HG03064 (cell line): Measurements from ENCODE around the gene OR4D6.
"Not testable (repeated sequence)": the region's sequence is repeated elsewhere in the genome, so short reads cannot be mapped to it uniquely, and the experiment has no call there.

Experiments
- ATAC-seq: cut with Tn5 transposase; IDR thresholded peaks from one replicate; pipeline ENCODE4 v1.9.1; 2021; ENCODE audit warnings: low read depth; ENCODE audit not compliant: unreplicated experiment

OR4D6 gene

DNA sequence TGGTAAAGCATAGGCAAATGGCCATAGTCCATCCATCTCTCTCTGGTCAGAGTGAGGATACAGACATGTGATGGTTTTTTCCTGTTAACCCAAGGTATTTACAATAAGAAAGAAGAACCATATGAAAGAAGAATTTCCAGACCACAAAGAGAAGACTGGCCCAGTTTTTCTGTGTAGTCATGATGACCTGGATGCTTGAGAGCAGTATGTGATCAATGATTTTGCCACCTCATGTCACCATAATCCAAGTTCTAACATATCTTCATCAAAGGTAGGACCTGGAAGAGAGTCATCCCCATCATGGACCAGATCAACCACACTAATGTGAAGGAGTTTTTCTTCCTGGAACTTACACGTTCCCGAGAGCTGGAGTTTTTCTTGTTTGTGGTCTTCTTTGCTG is at the start of gene OR4D6:
OR4D6 (plus strand) TSS at position 301 of the 400 bp plus-strand sequence; CDS start at position 301, 0 bp downstream.
- ATAC-seq = no peak

DNA sequence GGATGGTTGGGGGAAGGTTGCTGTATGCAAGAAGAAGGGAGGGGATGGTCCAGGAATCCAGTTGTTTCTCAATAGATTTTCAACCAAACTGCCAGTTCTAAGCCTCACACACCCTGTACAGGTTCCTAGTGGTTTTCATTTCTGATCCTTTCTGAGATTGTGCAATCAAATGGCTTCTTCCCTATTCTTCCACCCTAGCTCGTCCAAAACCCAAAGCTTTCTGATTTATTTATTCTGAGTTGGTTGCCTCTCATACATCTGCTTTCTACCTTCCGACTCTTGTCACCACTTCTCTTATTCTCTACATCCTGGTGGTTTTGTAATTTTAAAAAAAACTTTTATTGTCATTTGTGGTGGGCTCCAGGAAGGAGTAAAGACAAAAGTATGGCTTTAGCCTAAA is 43.1 kb upstream of the OR4D6 start:
- ATAC-seq = no peak

DNA sequence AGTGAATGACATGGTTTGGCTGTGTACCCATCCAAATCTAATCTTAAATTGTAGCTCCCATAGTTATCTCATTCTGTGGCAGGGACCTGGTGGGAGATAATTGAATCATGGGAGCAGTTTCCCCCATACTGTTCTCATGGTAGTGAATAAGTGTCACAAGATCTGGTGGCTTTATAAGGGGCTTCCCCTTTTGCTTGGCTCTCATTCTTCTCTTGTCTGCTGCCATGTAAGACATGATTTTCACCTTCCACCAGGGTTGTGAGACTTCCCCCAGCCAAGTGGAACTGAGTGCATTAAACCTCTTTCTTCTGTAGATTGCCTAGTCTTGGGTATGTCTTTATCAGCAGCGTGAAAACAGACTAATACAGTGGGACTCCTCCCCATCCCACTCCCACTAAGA is 41.6 kb upstream of the OR4D6 start:
- ATAC-seq = no peak

DNA sequence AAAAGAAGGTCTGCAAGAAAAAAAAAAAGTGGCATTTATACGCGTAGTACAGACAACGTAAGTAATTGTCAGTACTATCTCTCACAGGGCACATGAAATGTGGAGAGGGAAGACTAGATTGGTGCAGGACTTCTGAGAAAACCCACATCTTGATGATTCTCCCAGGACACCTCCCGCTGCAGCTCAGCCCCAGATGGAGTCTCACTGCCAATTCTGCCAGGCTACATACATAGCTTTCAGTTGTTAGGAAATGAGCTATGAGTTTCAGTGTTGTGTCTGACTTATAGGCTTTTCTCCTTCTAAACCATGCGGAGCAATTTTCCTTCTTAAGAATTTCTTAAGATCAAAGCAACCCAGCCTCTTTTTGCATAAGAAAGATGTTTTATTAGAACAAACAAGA is 40.1 kb upstream of the OR4D6 start:
- ATAC-seq = no peak

DNA sequence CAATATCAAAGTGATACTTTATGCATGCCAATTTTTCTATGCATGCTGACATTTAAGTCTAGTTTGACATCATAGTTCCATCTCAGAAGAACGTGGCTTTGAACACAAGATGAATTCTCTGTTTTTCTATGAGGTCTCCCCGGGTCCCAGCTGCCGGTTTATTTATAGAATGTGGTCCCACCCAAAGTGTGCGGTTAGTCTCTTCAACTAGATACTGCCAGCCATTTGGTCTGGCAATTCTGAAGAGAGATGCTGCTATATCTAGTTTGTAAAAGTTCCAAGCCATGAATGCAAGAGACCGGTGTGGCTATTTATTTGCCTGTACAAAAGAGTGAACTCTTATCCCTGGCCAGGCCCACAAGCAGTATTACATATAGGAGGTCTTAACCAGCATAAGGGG is 39.7 kb upstream of the OR4D6 start:
- no peak for ATAC-seq

DNA sequence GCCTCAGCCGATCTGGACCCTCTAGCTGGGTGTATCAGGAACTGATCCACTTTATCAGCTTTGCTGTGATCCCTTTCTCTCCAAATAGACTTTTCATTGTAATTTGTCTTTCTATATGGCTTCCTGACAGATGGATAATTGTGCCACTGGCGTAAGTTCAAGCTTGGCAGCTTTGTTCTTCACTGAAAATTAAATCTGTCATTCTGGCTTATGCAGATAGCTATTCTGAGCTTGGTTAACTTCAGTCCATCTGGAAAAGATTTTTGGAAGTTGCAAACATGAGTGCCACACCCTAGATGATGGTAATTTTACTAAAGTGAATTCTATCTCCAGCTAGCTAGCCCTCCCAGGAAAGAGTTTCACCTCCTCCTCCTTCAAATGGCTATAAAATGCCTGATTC is 38.6 kb upstream of the OR4D6 start:
- no peak for ATAC-seq

DNA sequence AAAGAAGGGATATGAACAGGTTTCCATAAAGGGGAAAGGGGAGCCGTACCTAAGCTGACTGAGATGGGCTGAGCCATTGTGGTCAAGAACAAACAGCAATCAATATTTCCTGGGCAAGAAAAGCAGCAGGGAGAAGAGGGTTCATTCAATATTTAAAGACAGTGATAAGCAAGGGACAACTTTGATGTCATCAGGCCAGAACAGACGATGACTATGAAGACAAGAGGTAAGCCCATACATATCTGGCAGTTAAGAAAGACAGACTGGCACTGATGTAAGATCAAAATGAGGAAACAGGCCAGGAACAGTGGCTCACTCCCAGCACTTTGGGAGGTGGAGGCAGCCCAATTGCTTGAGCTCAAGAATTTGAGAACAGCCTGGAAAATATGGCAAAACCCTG is 32.9 kb upstream of the OR4D6 start:
- ATAC-seq = no peak

DNA sequence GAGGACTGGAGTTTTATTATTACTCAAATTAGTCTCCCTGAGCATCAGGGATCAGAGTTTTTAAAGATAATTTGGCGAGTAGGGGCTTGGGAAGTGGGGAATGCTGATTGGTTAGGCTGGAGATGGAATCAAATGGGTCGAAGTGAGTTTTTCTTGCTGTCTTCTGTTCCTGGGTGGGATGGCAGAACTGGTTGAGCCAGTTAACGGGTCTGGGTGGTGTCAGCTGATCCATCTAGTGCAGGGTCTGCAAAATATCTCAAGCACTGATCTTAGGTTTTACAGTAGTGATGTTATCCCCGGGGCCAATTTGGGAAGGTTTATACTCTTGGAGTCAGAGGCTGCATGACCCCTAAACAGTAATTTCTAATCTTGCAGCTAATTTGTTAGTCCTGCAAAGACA is 31.6 kb upstream of the OR4D6 start:
- ATAC-seq = no peak

DNA sequence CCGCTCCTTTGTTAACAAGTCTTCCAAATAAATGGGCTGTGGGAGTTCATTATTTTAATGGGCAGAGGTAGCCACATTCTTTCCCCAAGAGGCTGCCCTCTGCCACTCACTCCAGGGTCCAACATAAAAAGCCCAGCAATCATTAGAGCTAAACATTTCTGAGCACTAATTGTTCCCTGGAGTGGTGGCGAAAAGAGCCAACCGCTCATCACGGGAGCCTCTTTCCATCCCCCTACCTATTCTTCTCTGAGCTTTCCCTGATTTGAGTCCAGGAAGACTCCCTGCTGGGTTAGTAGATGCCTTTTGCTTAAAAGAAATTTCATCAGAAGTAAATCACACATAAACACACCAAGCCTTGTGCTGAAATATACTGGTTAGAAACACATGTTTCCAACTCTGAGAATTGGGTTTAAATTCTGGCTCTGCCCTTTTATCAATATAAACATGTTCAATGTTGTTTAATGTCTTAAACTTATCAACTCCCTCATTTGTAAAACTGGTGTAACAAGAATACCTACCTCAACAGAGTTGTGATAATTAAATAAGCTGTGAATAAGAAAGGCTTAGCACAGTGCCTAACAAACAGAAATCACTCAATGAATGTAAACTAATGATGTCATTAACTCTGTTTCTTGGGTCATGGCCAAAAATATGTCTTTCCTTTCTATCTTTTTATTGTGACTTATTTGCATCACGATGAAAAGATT is 30.2 kb upstream of the OR4D6 start, which contains the start of gene OR5A2:
OR5A2 (minus strand) TSS at position 53 of the 707 bp plus-strand sequence. CDS start 3,460 bp downstream, outside the sequence.
- ATAC-seq = no peak

DNA sequence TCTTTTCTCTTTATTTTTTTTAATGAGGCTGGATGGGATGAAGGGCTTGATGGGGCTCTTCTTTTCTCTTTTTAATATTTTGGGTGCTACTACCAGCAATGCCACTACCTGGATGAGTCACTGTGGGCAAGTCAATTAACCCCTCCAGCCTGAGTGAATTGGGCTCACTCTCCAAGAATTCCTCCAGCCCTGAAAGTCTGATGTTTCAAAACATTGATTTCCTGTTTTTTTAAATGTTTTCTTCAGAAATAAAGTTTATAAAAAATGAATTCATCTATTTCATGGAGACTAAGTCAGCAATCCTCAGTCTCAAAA is 29.7 kb upstream of the OR4D6 start:
- no peak for ATAC-seq

DNA sequence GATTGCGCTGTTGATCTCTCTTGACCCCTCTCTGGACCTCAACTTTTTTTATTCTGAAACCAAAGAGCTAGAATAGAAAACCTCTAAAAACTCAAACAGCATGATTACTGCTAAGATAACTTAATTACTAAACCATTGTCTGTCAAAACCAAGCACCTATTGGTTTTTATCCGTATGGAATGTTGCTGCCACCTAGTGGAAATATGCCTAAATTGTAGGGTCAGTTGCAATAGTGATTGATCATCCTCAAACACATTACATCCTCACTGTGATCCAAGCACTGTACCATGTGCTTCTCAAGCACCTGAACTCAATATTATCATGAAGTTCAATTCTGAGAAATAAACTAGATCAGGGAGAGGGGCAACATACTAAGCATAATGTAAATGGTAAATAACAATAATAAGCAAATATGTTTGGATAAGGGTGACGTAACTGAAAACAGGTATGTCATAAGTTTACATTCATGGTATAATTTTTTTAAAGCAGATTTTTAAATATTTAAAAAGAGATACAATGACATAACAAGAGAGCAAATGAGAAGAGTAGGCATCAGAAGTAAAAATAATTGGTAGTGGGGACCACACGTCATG is 26.7 kb upstream of the OR4D6 start:
- ATAC-seq = no peak

DNA sequence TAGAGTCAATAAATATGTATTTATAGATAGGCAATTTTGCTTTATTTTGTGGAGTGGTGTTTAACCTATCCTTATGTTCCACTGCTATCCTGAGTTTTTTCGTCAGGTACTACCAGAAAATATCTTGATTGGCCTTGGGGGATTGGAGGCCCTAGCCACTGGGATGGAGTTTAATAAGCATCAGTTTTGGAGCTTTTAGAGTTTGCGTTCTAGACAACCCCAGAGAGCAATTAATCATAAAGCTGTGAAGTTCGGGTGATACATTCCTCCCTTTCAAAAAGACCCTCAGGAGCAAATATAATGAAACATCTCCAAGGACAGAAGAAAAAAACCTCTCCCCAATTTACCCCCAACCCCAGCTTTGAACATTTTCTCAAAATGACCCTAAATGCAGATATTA is 20.6 kb upstream of the OR4D6 start, which contains the start of gene OR5A1:
OR5A1 (plus strand) TSS at position 301 of the 400 bp plus-strand sequence. CDS start 6,700 bp downstream, outside the sequence.
- ATAC-seq = no peak

DNA sequence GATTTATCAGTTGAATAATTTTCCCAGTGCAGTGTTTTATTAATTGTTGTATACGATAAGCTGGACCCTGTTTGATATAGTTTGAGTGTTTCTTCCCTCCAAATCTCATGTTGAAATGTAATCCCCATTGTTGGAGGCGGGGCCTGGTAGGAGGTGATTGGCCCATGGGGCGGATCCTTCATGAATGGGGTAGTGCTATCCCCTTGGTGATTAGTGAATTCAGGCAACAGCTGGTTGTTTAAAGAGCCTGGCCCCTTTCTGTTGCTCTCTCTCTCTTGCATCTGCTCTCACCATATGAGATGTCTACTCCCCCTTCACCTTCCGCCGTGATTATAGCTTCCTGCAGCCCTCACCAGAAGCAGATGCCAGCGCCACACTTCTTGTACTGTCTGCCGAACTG is 19.0 kb upstream of the OR4D6 start:
- no peak for ATAC-seq

DNA sequence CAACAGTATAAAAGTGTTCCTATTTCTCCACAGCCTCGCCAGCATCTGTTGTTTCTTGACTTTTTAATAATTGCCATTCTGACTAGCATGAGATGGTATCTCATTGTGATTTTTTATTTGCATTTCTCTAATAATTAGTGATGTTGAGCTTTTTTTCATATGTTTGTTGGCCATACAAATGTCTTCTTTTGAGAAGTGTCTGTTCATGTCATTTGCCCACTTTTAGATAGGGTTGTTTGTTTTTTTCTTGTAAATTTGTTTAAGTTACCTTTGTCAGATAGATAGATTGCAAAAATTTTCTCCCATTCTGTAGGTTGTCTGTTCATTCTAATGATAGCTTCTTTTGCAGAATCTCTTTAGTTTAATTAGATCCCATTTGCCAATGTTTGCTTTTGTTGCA is 11.1 kb upstream of the OR4D6 start:
- not testable (repeated sequence) for ATAC-seq

DNA sequence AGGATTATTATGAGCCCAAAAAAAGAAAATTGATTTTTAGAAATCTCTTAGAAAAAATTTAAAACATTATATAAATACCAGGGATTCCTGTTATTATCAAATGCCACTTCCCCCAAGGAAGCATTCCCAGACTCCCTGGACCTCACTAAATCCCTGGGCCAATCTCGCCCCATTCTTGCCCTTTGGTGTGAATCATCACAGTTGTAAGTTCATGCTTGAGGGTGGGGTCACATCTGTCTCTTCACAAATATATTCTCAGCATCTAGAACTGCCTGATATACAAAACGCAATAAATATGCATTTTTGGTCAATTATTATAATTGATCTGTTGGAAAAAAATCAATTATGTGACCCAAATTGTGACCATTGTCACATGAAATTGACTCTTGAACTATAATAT is 8.3 kb upstream of the OR4D6 start:
- no peak for ATAC-seq

DNA sequence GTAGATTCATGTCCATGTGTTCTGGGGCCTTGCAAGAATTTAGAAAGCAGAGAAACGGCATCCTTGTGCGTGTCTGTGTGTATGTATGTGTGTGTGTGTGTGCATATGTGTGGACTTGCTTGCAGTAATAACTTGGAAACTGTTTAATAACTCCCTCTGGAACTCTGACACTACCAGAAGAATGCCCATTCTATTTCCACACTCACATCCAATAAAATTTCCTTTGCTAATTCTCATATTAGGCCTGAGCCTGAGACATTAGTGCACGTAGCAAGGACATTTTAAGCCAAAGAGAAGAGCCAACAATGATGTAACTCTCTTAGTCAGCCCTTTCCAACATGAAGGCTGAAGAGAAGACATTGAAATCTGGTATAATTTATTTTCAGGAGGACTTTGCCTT is 3.2 kb downstream of the OR4D6 start:
- no peak for ATAC-seq

DNA sequence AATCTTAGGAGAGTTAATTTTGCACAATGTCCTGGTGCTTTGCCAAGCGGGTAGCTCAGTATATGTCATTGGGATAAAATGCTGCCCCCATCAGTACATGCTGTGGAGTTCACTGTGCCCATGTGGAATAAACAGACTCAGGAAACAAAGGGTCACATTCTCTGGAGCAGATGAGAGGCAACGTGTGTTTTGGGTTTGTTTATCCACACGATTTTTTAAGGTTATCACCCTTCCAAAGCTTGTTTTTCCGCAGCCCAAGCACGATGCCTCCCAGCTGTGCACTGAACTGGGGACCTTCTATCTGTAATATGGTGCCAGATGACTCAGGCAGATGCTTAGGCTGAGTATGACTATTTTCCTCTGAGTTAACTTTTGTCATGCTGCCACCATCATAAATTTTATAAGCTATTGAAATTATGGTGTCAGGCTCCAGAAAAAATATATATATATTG is 6.5 kb downstream of the OR4D6 start:
- ATAC-seq = no peak

DNA sequence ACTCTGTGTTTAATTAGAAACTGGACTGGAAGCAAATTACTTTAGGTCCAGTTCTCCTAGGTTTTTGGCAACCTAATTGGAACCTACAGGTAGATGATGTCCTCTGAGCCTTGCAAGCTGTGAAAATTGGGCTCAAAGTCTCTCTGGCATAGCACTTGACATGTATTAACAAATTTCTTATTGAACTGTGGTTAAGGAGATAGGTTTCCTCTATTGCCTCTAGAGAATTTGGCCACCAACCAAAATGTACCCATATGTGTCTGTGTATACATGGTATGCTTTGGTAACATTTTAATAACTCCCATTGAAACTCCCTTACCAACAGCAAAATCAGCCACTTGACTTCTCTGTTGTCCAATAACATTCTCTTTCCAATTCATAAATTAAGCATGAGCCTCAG is 16.3 kb downstream of the OR4D6 start, which contains the start of gene OR4D10:
OR4D10 (plus strand) TSS at position 301 of the 400 bp plus-strand sequence. CDS start 4,115 bp downstream, outside the sequence.
- ATAC-seq = no peak

DNA sequence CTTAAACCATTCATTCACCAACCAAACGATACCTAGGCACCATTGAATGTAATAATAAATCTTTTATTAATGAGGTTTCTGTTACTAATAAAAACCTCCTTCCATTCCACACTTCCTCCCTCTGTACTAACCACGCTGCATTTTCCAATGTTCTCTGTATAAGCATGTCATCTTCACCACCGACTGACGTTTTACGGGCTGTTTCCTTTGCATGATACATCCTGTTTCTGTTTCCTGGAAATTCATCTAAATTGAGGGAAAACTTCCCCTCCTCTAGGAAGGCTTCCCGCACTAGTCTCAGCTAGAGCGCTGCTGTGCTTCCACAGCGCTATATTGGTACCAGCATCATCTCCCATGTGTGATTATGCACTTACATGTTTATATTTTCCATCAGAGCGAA is 18.4 kb downstream of the OR4D6 start:
- no peak for ATAC-seq

DNA sequence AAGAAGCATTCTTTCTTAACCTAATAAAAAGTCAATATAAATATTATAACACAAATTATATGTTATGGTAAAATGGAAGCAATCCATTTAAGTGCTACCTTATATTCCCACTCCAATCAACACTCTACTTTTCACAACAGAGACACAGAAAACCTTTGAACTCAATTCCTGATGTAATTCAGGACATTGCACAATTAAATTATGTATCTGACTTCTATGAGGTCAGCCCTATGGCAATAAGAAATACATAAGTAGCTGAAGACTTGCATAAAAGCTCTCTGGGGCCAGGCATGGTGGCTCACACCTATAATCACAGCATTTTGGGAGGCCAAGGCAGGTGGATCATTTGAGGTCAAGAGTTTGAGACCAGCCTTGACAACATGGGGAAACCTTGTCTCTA is 23.1 kb downstream of the OR4D6 start:
- no peak for ATAC-seq

DNA sequence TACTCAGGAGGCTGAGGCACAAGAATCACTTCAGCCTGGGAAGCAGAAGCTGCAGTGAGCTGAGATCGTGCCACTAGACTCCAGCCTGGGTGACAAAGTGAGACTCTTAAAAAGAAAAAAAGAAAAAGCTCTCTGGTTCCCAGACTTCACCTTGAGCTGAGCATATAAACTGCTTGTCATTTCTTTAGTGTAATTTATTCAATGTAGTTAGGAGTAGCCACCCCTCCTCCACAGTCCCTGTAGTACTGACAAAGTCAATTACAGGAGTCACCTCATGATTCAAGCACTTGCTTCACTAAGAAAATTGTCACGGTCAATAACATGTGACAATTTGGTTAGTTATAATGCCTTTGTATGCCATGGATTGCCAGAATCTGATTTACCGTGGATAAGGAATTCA is 23.6 kb downstream of the OR4D6 start:
- no peak for ATAC-seq

DNA sequence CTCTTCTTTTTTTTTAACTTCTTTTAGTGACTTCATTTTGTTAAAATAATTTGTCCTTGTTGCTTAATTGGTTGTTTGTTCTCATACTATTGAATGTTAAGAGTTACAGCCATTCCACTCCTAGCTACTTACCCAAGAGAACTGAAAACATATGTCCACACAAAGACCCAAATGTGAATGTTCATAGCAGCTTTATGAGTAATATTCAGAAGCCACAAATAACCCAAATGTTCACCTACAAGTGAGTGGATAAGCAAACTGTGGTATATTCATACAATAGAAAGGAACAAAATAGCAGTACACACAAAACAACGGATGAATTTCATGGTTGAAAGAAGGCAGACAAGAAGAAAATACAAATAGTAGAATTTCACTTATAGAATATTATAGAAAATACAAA is 45.2 kb downstream of the OR4D6 start:
- ATAC-seq = no peak
